GM21381 (cell line): Measurements from ENCODE around the gene LRRC28.
A peak's percentile ranks its signal among the peaks of the same experiment; 100 is the strongest.

Experiments used
- ATAC-seq: cut with Tn5 transposase; IDR thresholded peaks from one replicate; pipeline ENCODE4 v1.9.1; 2021; ENCODE audit warnings: mild to moderate bottlenecking, moderate library complexity; ENCODE audit not compliant: unreplicated experiment

The LRRC28 gene

GRCh38 chr15:99305761-99306505 lies 54.7 kb downstream of the LRRC28 start:
- no peak for ATAC-seq

- ATAC-seq = no peak
Observed at GRCh38 chr15:99306694-99307338, 55.5 kb downstream of the LRRC28 start.

- no peak for ATAC-seq
Observed at GRCh38 chr15:99307735-99308134, 56.5 kb downstream of the LRRC28 start.

- no peak for ATAC-seq
Observed at GRCh38 chr15:99310745-99311144, 59.5 kb downstream of the LRRC28 start.

GRCh38 chr15:99312228-99312627 lies 60.9 kb downstream of the LRRC28 start:
- no peak for ATAC-seq

- no peak for ATAC-seq
Observed at GRCh38 chr15:99312794-99313193, 61.5 kb downstream of the LRRC28 start.

GRCh38 chr15:99315636-99316035 lies 64.4 kb downstream of the LRRC28 start:
- ATAC-seq = no peak

GRCh38 chr15:99320374-99321215 lies 69.3 kb downstream of the LRRC28 start:
- no peak for ATAC-seq

GRCh38 chr15:99321468-99321867 lies 70.2 kb downstream of the LRRC28 start:
- no peak for ATAC-seq

- ATAC-seq = no peak
Observed at GRCh38 chr15:99322643-99323405, 71.5 kb downstream of the LRRC28 start.

GRCh38 chr15:99324082-99324620 lies 72.9 kb downstream of the LRRC28 start:
- peak; percentile 54 for ATAC-seq

- ATAC-seq = no peak
Observed at GRCh38 chr15:99324700-99325099, 73.4 kb downstream of the LRRC28 start.

- no peak for ATAC-seq
Observed at GRCh38 chr15:99326235-99326634, 75.0 kb downstream of the LRRC28 start.

- ATAC-seq = no peak
Observed at GRCh38 chr15:99328106-99329072, 77.1 kb downstream of the LRRC28 start.

GRCh38 chr15:99331381-99331780 lies 80.1 kb downstream of the LRRC28 start:
- ATAC-seq = no peak

GRCh38 chr15:99333413-99333812 lies 82.1 kb downstream of the LRRC28 start:
- no peak for ATAC-seq

- no peak for ATAC-seq
Observed at GRCh38 chr15:99333981-99334380, 82.7 kb downstream of the LRRC28 start.

GRCh38 chr15:99335508-99335907 lies 84.2 kb downstream of the LRRC28 start:
- no peak for ATAC-seq

- ATAC-seq = no peak
Observed at GRCh38 chr15:99336794-99337193, 85.5 kb downstream of the LRRC28 start.
